Endothelial cell of umbilical vein (primary cell): Measurements from ENCODE around the gene ATP4A. TPM values are rescaled to one million over a fixed set of nuclear protein-coding genes. Genes with fewer than 3 reads are reported as not detected.

ENCODE experiments used
- BruUV-seq: library from RNA; stranded (reverse); fragments of 400-500 nt; replicated peaks from 2 replicates; lab custom pipeline; 2021; lab: Mats Ljungman, UMichigan
- CTCF ChIA-PET: fragments of 300-600, 350-600 bp; sonication (Branson Sonifier 250); formaldehyde crosslinking; loops from one replicate; lab custom pipeline; 2021; ENCODE audit warnings: antibody characterized with exemption, inconsistent platforms; lab: Charles Lee
- POLR2A ChIA-PET: fragments of 300-600, 350-600 bp; sonication (Branson Sonifier 250); formaldehyde crosslinking; loops from one replicate; lab custom pipeline; 2021; ENCODE audit warnings: antibody characterized with exemption, inconsistent platforms; lab: Charles Lee
- DNase-seq: peaks from one replicate; pipeline ENCODE4 v3.0.0-alpha.2; 2011; ENCODE audit warnings: low read depth, low spot score
- FAIRE-seq: peaks from 2 replicates; lab custom pipeline; 2011; peaks lifted over from hg19 to GRCh38; lab: Jason Lieb, UNC
- H2AFZ ChIP-seq: 2 replicates; pipeline ENCODE4 v1.6.0; 2012; ENCODE audit warnings: low read depth, low read length, control low read depth, inconsistent platforms
- H3K27ac ChIP-seq: 2 replicates; pipeline ENCODE4 v1.5.1; 2011; ENCODE audit warnings: low read depth, mild to moderate bottlenecking, control low read depth, low read length, moderate library complexity; ENCODE audit not compliant: insufficient read depth
- H3K27me3 ChIP-seq, 2 experiments: 2 replicates each; pipeline versions ENCODE4 v1.6.0 to v1.6.1; 2011; ENCODE audit warnings: low read length in 2 of 2, mixed read lengths in 1 of 2; ENCODE audit not compliant: control insufficient read depth in 2 of 2, insufficient read depth in 2 of 2
- H3K36me3 ChIP-seq, 2 experiments: 2 replicates in 1 of 2; 3 replicates in 1 of 2; pipeline ENCODE4 v1.5.1; 2011; ENCODE audit warnings: low read length in 2 of 2, mild to moderate bottlenecking in 1 of 2, moderate library complexity in 1 of 2; ENCODE audit not compliant: control insufficient read depth in 2 of 2, insufficient read depth in 2 of 2; ENCODE audit errors: extremely low read depth in 1 of 2
- H3K4me1 ChIP-seq: 3 replicates; pipeline ENCODE4 v1.5.1; 2011; ENCODE audit warnings: mild to moderate bottlenecking, low read length; ENCODE audit not compliant: control insufficient read depth, insufficient read depth; ENCODE audit errors: extremely low read depth
- H3K4me2 ChIP-seq: 2 replicates; pipeline ENCODE4 v1.6.1; 2011; ENCODE audit warnings: low read length, control low read depth, mixed read lengths; ENCODE audit not compliant: insufficient read depth
- H3K4me3 ChIP-seq, 3 experiments: fragments of 200-600 bp in 1 of 3; sonication (generic), shearing (Covaris generic) in 1 of 3; replicated peaks in 1 of 3; 2 replicates each; pipeline ENCODE4 v1.5.1; 2011 to 2016; ENCODE audit warnings: control low read depth in 3 of 3, low read length in 3 of 3, mild to moderate bottlenecking in 2 of 3, inconsistent platforms in 1 of 3, low read depth in 1 of 3, moderate library complexity in 1 of 3; ENCODE audit not compliant: insufficient read depth in 1 of 3
- H3K79me2 ChIP-seq: 2 replicates; pipeline ENCODE4 v1.6.0; 2012; ENCODE audit warnings: low read length, inconsistent platforms; ENCODE audit not compliant: control insufficient read depth, insufficient read depth
- H3K9ac ChIP-seq: replicated peaks from 2 replicates; pipeline ENCODE3; 2011; ENCODE audit warnings: low read length, control low read depth; ENCODE audit not compliant: insufficient read depth; ENCODE audit errors: extremely low read depth
- H3K9me1 ChIP-seq: replicated peaks from 3 replicates; pipeline ENCODE4 v1.6.0; 2011; ENCODE audit warnings: mild to moderate bottlenecking, low read length; ENCODE audit not compliant: control insufficient read depth, insufficient read depth; ENCODE audit errors: extremely low read depth
- H3K9me3 ChIP-seq: replicated peaks from 2 replicates; pipeline ENCODE4 v1.5.1; 2012; ENCODE audit warnings: low read length, inconsistent platforms; ENCODE audit not compliant: control insufficient read depth, insufficient read depth
- H4K20me1 ChIP-seq: replicated peaks from 2 replicates; pipeline ENCODE3; 2011; ENCODE audit warnings: mild to moderate bottlenecking, low read length; ENCODE audit not compliant: control insufficient read depth, insufficient read depth; ENCODE audit errors: extremely low read depth
- CTCF ChIP-seq, 2 donors: IDR thresholded peaks; 1 replicate in 1 of 2; 2 replicates in 1 of 2; pipeline ENCODE4 v1.5.1; 2011; ENCODE audit warnings: low read length in 2 of 2, mild to moderate bottlenecking in 2 of 2, moderate library complexity in 2 of 2, control low read depth in 1 of 2, inconsistent platforms in 1 of 2, low read depth in 1 of 2; ENCODE audit not compliant: insufficient read depth in 1 of 2; ENCODE audit errors: extremely low read depth in 1 of 2
- EZH2 ChIP-seq: IDR thresholded peaks from 2 replicates; pipeline ENCODE4 v1.6.1; 2012; ENCODE audit warnings: borderline replicate concordance, low read depth, mild to moderate bottlenecking, moderate library complexity, low read length, inconsistent platforms; ENCODE audit not compliant: severe bottlenecking
- FOS ChIP-seq: IDR thresholded peaks from 2 replicates; pipeline ENCODE4 v1.6.1; 2011; ENCODE audit warnings: mild to moderate bottlenecking, low read length, moderate library complexity, borderline replicate concordance; ENCODE audit not compliant: insufficient read depth
- GATA2 ChIP-seq: IDR thresholded peaks from 2 replicates; pipeline ENCODE4 v1.7.0; 2011; ENCODE audit warnings: low read depth, mild to moderate bottlenecking, moderate library complexity, mixed read lengths, low read length; ENCODE audit not compliant: insufficient read length, insufficient read depth
- JUN ChIP-seq: IDR thresholded peaks from 2 replicates; pipeline ENCODE4 v1.6.1; 2011; ENCODE audit warnings: borderline replicate concordance, low read depth; ENCODE audit not compliant: insufficient read length, insufficient read depth
- MAX ChIP-seq: IDR thresholded peaks from 2 replicates; pipeline ENCODE4 v1.6.1; 2011; ENCODE audit not compliant: insufficient read depth, insufficient read length
- MYC ChIP-seq: IDR thresholded peaks from one replicate; pipeline ENCODE4 v1.6.1; 2011; ENCODE audit warnings: mild to moderate bottlenecking, low read depth, low read length
- POLR2A ChIP-seq: IDR thresholded peaks from 2 replicates; pipeline ENCODE4 v1.6.1; 2012; ENCODE audit warnings: low read depth, mild to moderate bottlenecking, control low read depth, low read length
- POLR2AphosphoS5 ChIP-seq: IDR thresholded peaks from 2 replicates; pipeline ENCODE4 v1.6.1; 2012; ENCODE audit warnings: low read depth, mild to moderate bottlenecking, control low read depth, low read length, moderate library complexity; ENCODE audit not compliant: insufficient read depth
- dilution Hi-C: fragments of 300-500 bp; cut with MboI; formaldehyde crosslinking; loops from one replicate; pipeline ENCODE4 v1.15.0; 2019; ENCODE audit warnings: low sequenced_read_pairs; ENCODE audit not compliant: extremely low pct_ligation_motif_present
- intact Hi-C: fragments of 100-400 bp; cut with micrococcal nuclease; formaldehyde crosslinking; loops from one replicate; pipeline ENCODE4 v1.10.0; 2022
- polyA plus RNA-seq, 4 experiments: library from polyadenylated mRNA; depleted of rRNA in 3 of 4; stranded (reverse) in 3 of 4; unstranded in 1 of 4; fragments of >200 nt; gene quantifications; 2 replicates each; pipeline versions ENCODE4 v1.2.1 to v1.2.3, GENCODE V29; 2011 to 2012; ENCODE audit warnings: missing spikeins in 1 of 4
- total RNA-seq: library from RNA; stranded (reverse); gene quantifications from 2 replicates; pipeline ENCODE4 v1.2.3, GENCODE V29; 2021

The ATP4A gene
- total and polyA plus RNA-seq, 2 donors (not counting 3 experiments of a cell fraction or from before 2014, with no cell fraction given): not detected

GRCh38 chr19:35531291-35531690 lies 32.2 kb downstream of the ATP4A start:
- H3K27ac ChIP-seq: no peak overlapping the region
- FAIRE-seq: no peak
- no peaks in the 10 kb centered on the region for H3K79me2 ChIP-seq
- no peaks in the 10 kb centered on the region for H4K20me1 ChIP-seq
- H3K9ac ChIP-seq: no peak overlapping the region
- CTCF ChIA-PET: no interaction called here
- H3K36me3 ChIP-seq: no peaks in the 10 kb centered on the region
- TF ChIP-seq POLR2A (no peak), MAX (no peak), JUN (no peak), MYC (no peak), CTCF (IDR thresholded peaks at IDR 0.05; ENCODE audit: extremely low read depth in 1 of 2, insufficient read depth in 1 of 2, low read depth in 1 of 2, low read length in 2 of 2) (no peak), FOS (no peak), POLR2AphosphoS5 (no peak), GATA2 (no peak), EZH2 (no peak)
- H3K9me3 ChIP-seq: no peaks in the 10 kb centered on the region
- no peak for DNase-seq
- H3K4me2 ChIP-seq: no peak overlapping the region
- intact Hi-C loops: no loop called here
- POLR2A ChIA-PET: no interaction called here
- no TSS peak for BruUV-seq
- H3K9me1 ChIP-seq: no peaks in the 10 kb centered on the region
- peaks cover 11 to 12% of the 10 kb centered on the region in 2 experiments for H3K27me3 ChIP-seq
- H2AFZ ChIP-seq: no peak overlapping the region
- dilution Hi-C loops: no loop called here
- no peaks in the 10 kb centered on the region for H3K4me1 ChIP-seq
- H3K4me3 ChIP-seq: no peak overlapping the region
